ENCODE results near the gene DDHD1.

Gene DDHD1

DNA sequence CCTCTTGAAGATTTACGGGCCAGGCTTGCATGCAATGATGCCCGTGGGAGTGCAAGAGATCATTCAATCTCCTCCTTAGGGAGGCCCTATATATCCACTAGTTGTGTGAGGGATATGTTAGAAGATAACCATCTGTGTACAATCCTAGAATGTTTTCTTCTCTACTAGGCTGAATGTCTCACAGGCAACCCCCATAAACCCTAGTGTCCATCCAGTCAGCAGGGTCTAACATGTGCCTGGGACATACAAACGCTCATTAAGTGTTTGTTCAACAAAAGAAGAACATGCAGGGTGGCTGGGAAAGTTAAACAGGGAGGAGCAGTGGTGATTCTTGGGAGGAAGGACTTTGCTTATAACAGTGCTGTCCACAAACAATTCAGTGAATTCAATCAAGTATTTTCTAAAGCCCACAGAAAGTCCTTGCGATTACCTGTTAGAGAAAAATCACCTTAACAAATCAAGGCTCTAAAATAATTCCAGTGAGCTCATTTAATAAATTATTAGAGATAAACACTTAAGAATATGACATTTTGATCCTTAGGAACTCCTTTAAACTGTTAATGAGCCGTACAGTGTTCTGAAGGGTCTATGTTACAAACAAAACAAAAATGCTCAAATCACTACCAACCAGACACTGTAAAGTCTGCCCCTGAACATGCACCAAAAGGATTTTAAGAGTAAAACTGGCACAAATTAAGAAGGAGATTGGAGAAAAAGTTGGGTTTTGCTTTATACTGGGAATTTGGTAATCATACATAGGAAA is 105.6 kb downstream of the DDHD1 start:
- no peaks in the 10 kb centered on the region for H3K9me2 ChIP-seq (replicated peaks; ENCODE audit: low read depth, low read length)
- TF ChIP-seq EZH2phosphoT487 (IDR thresholded peaks at IDR 0.05; ENCODE audit: borderline replicate concordance), result no peak
- TF ChIP-seq, protein P1, sequence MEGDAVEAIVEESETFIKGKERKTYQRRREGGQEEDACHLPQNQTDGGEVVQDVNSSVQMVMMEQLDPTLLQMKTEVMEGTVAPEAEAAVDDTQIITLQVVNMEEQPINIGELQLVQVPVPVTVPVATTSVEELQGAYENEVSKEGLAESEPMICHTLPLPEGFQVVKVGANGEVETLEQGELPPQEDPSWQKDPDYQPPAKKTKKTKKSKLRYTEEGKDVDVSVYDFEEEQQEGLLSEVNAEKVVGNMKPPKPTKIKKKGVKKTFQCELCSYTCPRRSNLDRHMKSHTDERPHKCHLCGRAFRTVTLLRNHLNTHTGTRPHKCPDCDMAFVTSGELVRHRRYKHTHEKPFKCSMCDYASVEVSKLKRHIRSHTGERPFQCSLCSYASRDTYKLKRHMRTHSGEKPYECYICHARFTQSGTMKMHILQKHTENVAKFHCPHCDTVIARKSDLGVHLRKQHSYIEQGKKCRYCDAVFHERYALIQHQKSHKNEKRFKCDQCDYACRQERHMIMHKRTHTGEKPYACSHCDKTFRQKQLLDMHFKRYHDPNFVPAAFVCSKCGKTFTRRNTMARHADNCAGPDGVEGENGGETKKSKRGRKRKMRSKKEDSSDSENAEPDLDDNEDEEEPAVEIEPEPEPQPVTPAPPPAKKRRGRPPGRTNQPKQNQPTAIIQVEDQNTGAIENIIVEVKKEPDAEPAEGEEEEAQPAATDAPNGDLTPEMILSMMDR (conservative IDR thresholded peaks at IDR 0.05; ENCODE audit: low read length), result no peak

DNA sequence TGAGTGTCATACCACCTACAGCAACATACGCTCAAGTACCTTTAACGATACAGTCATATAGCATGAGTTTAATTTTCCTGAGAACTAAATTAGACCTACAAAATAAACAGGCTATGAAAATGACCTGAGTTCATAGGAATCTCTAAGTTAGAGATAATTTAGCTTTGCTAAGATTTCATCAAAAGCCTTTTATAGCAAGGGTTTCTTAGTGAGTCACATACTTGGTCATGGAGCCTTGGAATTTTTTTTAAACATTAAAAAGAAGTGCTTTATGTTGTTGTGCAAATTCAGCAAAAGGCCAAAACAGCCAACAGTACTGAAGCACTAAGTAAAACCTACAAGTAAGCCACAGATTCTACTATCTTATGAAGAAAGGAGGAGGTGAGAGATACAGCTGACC is 108.6 kb downstream of the DDHD1 start:
- Histone ChIP-seq H3K4me1 (ENCODE audit: insufficient read depth, low read length, poor library complexity, severe bottlenecking) (no peaks in the 10 kb centered on the region), H3K79me2 (ENCODE audit: insufficient read depth, low read length) (no peaks in the 10 kb centered on the region), H3K9me2 (replicated peaks; ENCODE audit: low read depth, low read length) (no peaks in the 10 kb centered on the region), H2AFZ (ENCODE audit: low read length) (no peak overlapping the region), H3F3A (ENCODE audit: low read depth) (no peaks in the 10 kb centered on the region), H3K9ac (ENCODE audit: low read depth, low read length, poor library complexity, severe bottlenecking) (no peak overlapping the region), H3K4me2 (ENCODE audit: low read depth, low read length, poor library complexity, severe bottlenecking) (no peak overlapping the region), H3K36me3 (ENCODE audit: insufficient read depth, low read length) (peaks cover 8% of the 10 kb centered on the region; the same call in 1 of the 2 replicates), H3K9me3 (ENCODE audit: insufficient read depth, low read depth, low read length) (no peaks in the 10 kb centered on the region), H3K27me3 (ENCODE audit: insufficient read depth, low read length, poor library complexity, severe bottlenecking) (no peaks in the 10 kb centered on the region), H3K4me3 (ENCODE audit: low read length, poor library complexity, severe bottlenecking) (no peak overlapping the region), H4K20me1 (ENCODE audit: insufficient read depth, low read length, poor library complexity, severe bottlenecking) (no peaks in the 10 kb centered on the region)
- no peak for TF ChIP-seq EZH2phosphoT487 (IDR thresholded peaks at IDR 0.05; ENCODE audit: borderline replicate concordance)
- TF ChIP-seq, protein P1 (conservative IDR thresholded peaks at IDR 0.05; ENCODE audit: low read length), result no peak

More for the DNA sequence above, 105.6 kb downstream of the DDHD1 start:
- no peak overlapping the region for H3K4me3 ChIP-seq (ENCODE audit: low read length, poor library complexity, severe bottlenecking)
- H3K27me3 ChIP-seq (ENCODE audit: insufficient read depth, low read length, poor library complexity, severe bottlenecking), result no peaks in the 10 kb centered on the region
- no peak overlapping the region for H2AFZ ChIP-seq (ENCODE audit: low read length)
- no peaks in the 10 kb centered on the region for H4K20me1 ChIP-seq (ENCODE audit: insufficient read depth, low read length, poor library complexity, severe bottlenecking)
- no peaks in the 10 kb centered on the region for H3F3A ChIP-seq (ENCODE audit: low read depth)
- H3K4me1 ChIP-seq (ENCODE audit: insufficient read depth, low read length, poor library complexity, severe bottlenecking), result no peaks in the 10 kb centered on the region
- H3K4me2 ChIP-seq (ENCODE audit: low read depth, low read length, poor library complexity, severe bottlenecking), result no peak overlapping the region
- no peaks in the 10 kb centered on the region for H3K9me3 ChIP-seq (ENCODE audit: insufficient read depth, low read depth, low read length)
- H3K36me3 ChIP-seq (ENCODE audit: insufficient read depth, low read length), result peaks cover 24% of the 10 kb centered on the region; the same call in 1 of the 2 replicates
- H3K79me2 ChIP-seq (ENCODE audit: insufficient read depth, low read length), result no peaks in the 10 kb centered on the region
- no peak overlapping the region for H3K9ac ChIP-seq (ENCODE audit: low read depth, low read length, poor library complexity, severe bottlenecking)

DNA sequence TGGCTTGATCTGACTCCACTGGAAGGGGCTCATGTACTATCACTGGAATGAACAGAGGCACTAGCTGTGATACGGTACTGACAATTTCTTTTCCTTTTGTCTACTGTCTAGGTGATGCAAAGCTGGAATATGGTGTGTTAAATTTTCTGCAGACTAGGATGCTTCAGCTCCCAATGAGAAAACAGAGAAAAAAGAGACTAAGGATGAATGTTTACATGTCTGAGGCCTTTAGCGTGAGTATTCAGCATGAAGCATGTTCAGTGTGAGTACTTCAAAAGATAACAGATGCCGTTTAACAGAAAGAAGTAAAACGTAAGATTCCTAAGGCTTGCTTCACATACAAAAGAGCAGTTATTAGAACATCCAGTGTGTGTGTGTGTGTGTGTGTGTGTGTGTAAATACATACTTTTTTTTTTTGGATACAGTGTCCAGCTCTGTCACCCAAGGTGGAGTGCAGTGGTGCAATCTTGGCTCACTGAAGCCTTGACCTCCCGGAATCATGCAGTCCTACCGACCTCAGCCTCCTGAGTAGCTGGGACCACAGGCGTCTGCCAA is 110.0 kb downstream of the DDHD1 start:
- Histone ChIP-seq H3K9me2 (replicated peaks; ENCODE audit: low read depth, low read length) (no peaks in the 10 kb centered on the region), H3K4me2 (ENCODE audit: low read depth, low read length, poor library complexity, severe bottlenecking) (no peak overlapping the region), H3K4me1 (ENCODE audit: insufficient read depth, low read length, poor library complexity, severe bottlenecking) (no peaks in the 10 kb centered on the region), H4K20me1 (ENCODE audit: insufficient read depth, low read length, poor library complexity, severe bottlenecking) (no peaks in the 10 kb centered on the region), H2AFZ (ENCODE audit: low read length) (no peak overlapping the region), H3K9ac (ENCODE audit: low read depth, low read length, poor library complexity, severe bottlenecking) (no peak overlapping the region), H3F3A (ENCODE audit: low read depth) (no peaks in the 10 kb centered on the region), H3K79me2 (ENCODE audit: insufficient read depth, low read length) (no peaks in the 10 kb centered on the region), H3K4me3 (ENCODE audit: low read length, poor library complexity, severe bottlenecking) (no peak overlapping the region), H3K36me3 (ENCODE audit: insufficient read depth, low read length) (peaks cover 4% of the 10 kb centered on the region; the same call in 1 of the 2 replicates), H3K9me3 (ENCODE audit: insufficient read depth, low read depth, low read length) (no peaks in the 10 kb centered on the region), H3K27me3 (ENCODE audit: insufficient read depth, low read length, poor library complexity, severe bottlenecking) (no peaks in the 10 kb centered on the region)
- TF ChIP-seq, protein P1 (conservative IDR thresholded peaks at IDR 0.05; ENCODE audit: low read length), result no peak
- no peak for TF ChIP-seq EZH2phosphoT487 (IDR thresholded peaks at IDR 0.05; ENCODE audit: borderline replicate concordance)
